Thoracic aorta (tissue), 2 donors: ENCODE measurements around the gene DMGDH. TPM values are rescaled to one million over a fixed set of nuclear protein-coding genes. Genes with fewer than 3 reads are reported as not detected.

ENCODE experiments used
- ATAC-seq: fragments of 150-250 bp; one replicate; pipeline ENCODE4 v1.8.0; 2017; ENCODE audit warnings: low read depth; ENCODE audit not compliant: insufficient number of reproducible peaks, low FRiP score
- DNase-seq: peaks from one replicate; pipeline ENCODE4 v3.0.0-alpha.2; 2020; ENCODE audit warnings: low spot score
- H3K27ac ChIP-seq, 2 donors: fragments of 200-600 bp; sonication (generic); 1 replicate in 1 of 2; 2 replicates in 1 of 2; pipeline ENCODE4 v1.5.1; 2016; ENCODE audit warnings: mild to moderate bottlenecking in 2 of 2, moderate library complexity in 2 of 2
- H3K27me3 ChIP-seq: fragments of 200-600 bp; sonication (generic); replicated peaks from 2 replicates; pipeline ENCODE4 v1.6.0; 2016; ENCODE audit warnings: mild to moderate bottlenecking; ENCODE audit not compliant: insufficient read depth
- H3K36me3 ChIP-seq: fragments of 200-600 bp; sonication (generic); one replicate; pipeline ENCODE4 v1.5.1; 2016
- H3K4me1 ChIP-seq, 2 donors: fragments of 200-600 bp; sonication (generic); 1 replicate in 1 of 2; 2 replicates in 1 of 2; pipeline versions ENCODE4 v1.5.1 to v1.6.0; 2016; ENCODE audit warnings: low read depth in 2 of 2, mild to moderate bottlenecking in 1 of 2; ENCODE audit not compliant: control insufficient read depth in 1 of 2
- H3K4me3 ChIP-seq: fragments of 200-600 bp; sonication (generic); 2 replicates; pipeline ENCODE4 v1.5.1; 2016; ENCODE audit warnings: mild to moderate bottlenecking
- H3K9me3 ChIP-seq: fragments of 200-600 bp; sonication (generic); 2 replicates; pipeline ENCODE4 v1.5.1; 2016
- total RNA-seq, 2 donors: library from RNA; depleted of rRNA; stranded (reverse); fragments of >200 nt; gene quantifications; one replicate each; pipeline versions ENCODE4 v1.1.0 to v1.2.3, GENCODE V29; 2016
- TF ChIP-seq, protein P1 (sequence below): fragments of 200-600 bp; sonication (generic); IDR thresholded peaks from one replicate; pipeline ENCODE4 v1.5.1; 2019; ENCODE audit warnings: antibody characterized with exemption

Gene DMGDH
- total RNA-seq, 2 donors from 2014 or later = 0.85 to 0.95 TPM

- Histone ChIP-seq H3K9me3 (no peaks in the 10 kb centered on the region), H3K36me3 (no peaks in the 10 kb centered on the region), H3K4me3 (peak overlapping the region; percentile 73), H3K27me3 (no peaks in the 10 kb centered on the region), H3K4me1 (peaks cover 0 to 10% of the 10 kb centered on the region in 2 donors), H3K27ac (peak overlapping the region; percentile 44 to 54)
- ATAC-seq (peak; percentile 50), DNase-seq (no peak)
- TF ChIP-seq, protein P1, sequence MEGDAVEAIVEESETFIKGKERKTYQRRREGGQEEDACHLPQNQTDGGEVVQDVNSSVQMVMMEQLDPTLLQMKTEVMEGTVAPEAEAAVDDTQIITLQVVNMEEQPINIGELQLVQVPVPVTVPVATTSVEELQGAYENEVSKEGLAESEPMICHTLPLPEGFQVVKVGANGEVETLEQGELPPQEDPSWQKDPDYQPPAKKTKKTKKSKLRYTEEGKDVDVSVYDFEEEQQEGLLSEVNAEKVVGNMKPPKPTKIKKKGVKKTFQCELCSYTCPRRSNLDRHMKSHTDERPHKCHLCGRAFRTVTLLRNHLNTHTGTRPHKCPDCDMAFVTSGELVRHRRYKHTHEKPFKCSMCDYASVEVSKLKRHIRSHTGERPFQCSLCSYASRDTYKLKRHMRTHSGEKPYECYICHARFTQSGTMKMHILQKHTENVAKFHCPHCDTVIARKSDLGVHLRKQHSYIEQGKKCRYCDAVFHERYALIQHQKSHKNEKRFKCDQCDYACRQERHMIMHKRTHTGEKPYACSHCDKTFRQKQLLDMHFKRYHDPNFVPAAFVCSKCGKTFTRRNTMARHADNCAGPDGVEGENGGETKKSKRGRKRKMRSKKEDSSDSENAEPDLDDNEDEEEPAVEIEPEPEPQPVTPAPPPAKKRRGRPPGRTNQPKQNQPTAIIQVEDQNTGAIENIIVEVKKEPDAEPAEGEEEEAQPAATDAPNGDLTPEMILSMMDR = no peak
Measured at GRCh38 chr5:79070350-79070667, 835 bp upstream of the DMGDH start.

- DNase-seq (no peak), ATAC-seq (no peak)
- no peaks in the 10 kb centered on the region for H3K27me3 ChIP-seq
- H3K27ac ChIP-seq = no peak overlapping the region
- TF ChIP-seq, protein P1 = no peak
- no peaks in the 10 kb centered on the region for H3K9me3 ChIP-seq
- no peaks in the 10 kb centered on the region for H3K36me3 ChIP-seq
- no peaks in the 10 kb centered on the region for H3K4me1 ChIP-seq
- H3K4me3 ChIP-seq = no peak overlapping the region
Measured at GRCh38 chr5:79062436-79062835, 7.0 kb downstream of the DMGDH start.

DNA sequence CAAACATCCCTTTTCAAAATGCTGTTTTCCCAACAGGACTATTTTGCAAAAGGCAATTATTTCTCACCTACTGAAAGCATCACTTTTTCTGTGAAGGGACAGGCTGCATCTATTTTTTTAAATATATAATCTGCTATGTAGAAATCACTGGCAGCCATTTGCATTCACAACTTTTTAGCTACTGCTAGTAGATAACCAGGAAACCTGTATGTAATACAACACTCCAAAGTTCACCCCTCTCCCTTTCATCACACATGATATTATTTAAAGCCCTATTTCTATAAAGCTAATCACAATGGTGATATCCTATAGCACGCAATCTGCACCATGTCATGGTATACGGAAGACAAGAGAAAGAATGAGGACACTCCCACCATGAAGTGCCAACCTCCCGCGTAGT, 9.8 kb downstream of the DMGDH start:
- Histone ChIP-seq H3K27ac (no peak overlapping the region), H3K36me3 (no peaks in the 10 kb centered on the region), H3K9me3 (no peaks in the 10 kb centered on the region), H3K27me3 (no peaks in the 10 kb centered on the region), H3K4me3 (no peak overlapping the region), H3K4me1 (no peaks in the 10 kb centered on the region)
- TF ChIP-seq, protein P1 = no peak
- ATAC-seq (no peak), DNase-seq (no peak)

- DNase-seq (no peak), ATAC-seq (no peak)
- Histone ChIP-seq H3K9me3 (no peaks in the 10 kb centered on the region), H3K27ac (no peak overlapping the region), H3K36me3 (no peaks in the 10 kb centered on the region), H3K4me3 (no peak overlapping the region), H3K27me3 (no peaks in the 10 kb centered on the region), H3K4me1 (no peaks in the 10 kb centered on the region)
- TF ChIP-seq, protein P1 = no peak
Measured at GRCh38 chr5:79056847-79057246, 12.6 kb downstream of the DMGDH start.

DNA sequence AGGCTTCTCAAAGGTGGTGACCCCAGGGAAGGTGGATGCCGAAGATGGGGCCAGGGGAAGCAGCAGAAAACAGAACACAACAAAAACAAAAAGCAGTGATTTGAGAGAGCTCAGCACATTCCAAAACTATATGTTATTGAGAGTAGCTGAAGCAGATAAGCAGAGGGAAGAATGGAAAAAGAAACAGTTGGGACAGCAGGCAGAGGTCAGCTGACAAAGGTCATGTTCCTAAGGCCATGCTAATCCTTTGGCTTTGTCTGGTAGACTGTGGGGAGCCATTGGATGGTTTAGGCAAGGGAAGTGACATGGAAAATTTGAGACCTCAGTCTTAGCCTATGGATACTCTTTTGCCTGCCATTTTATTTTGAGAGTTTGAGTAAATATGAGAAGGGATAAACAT, 14.5 kb downstream of the DMGDH start:
- no peak for ATAC-seq
- Histone ChIP-seq H3K27me3 (no peaks in the 10 kb centered on the region), H3K9me3 (no peaks in the 10 kb centered on the region), H3K4me1 (no peaks in the 10 kb centered on the region), H3K4me3 (no peak overlapping the region), H3K36me3 (no peaks in the 10 kb centered on the region), H3K27ac (no peak overlapping the region)
- DNase-seq = no peak
- TF ChIP-seq, protein P1 = no peak
